Transverse colon (tissue), 4 donors: Measurements from ENCODE around the gene MC2R.
"Not testable (repeated sequence)": the region's sequence is repeated elsewhere in the genome, so short reads cannot be mapped to it uniquely, and the experiment has no call there.

Experiments used
- CTCF ChIP-seq, 5 experiments: fragments of 200-600 bp in 3 of 5; fragments of 450-650 bp in 2 of 5; sonication (generic) in 3 of 5; IDR thresholded peaks; 1 replicate in 2 of 5; 2 replicates in 3 of 5; pipeline ENCODE4 v1.5.1; 2016 to 2017; ENCODE audit warnings: antibody characterized with exemption in 5 of 5, inconsistent platforms in 3 of 5, mild to moderate bottlenecking in 2 of 5, moderate library complexity in 1 of 5
- POLR2A ChIP-seq: fragments of 450-650 bp; IDR thresholded peaks from one replicate; pipeline ENCODE4 v1.6.1; 2016; ENCODE audit warnings: antibody characterized with exemption, mild to moderate bottlenecking, moderate library complexity
- POLR2AphosphoS5 ChIP-seq, 3 donors: sonication (generic); formaldehyde crosslinking; IDR thresholded peaks; one replicate each; pipeline ENCODE4 v1.6.1; 2016; ENCODE audit warnings: antibody characterized with exemption in 3 of 3

- TF ChIP-seq CTCF (IDR thresholded peaks at IDR 0.05); POLR2AphosphoS5 (IDR thresholded peaks at IDR 0.05); POLR2A: not testable (repeated sequence)
Observed at GRCh38 chr18:13862898-13863297, 52.4 kb downstream of the MC2R start.
